Measurements from ENCODE around the gene SPTY2D1.

DNA sequence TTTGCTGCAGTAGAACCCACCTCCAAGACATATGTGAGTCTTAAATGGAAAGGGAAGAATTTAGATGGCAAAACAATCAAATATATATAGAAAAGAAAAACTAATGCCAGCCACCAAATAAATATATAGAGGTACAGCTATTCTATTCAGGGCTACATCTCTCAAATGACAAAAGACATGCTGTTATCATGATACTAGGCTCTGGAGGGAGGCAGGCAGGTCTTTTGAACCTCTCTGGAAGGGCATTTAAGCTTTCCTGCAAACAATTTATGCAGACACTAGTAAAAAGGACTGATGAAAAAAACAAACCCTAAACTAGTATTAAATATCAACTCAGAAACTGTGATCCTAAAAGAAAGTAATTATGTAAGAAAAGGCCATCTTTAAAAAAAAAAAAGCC lies 70.0 kb downstream of the SPTY2D1 start:
- TF ChIP-seq, protein P1, sequence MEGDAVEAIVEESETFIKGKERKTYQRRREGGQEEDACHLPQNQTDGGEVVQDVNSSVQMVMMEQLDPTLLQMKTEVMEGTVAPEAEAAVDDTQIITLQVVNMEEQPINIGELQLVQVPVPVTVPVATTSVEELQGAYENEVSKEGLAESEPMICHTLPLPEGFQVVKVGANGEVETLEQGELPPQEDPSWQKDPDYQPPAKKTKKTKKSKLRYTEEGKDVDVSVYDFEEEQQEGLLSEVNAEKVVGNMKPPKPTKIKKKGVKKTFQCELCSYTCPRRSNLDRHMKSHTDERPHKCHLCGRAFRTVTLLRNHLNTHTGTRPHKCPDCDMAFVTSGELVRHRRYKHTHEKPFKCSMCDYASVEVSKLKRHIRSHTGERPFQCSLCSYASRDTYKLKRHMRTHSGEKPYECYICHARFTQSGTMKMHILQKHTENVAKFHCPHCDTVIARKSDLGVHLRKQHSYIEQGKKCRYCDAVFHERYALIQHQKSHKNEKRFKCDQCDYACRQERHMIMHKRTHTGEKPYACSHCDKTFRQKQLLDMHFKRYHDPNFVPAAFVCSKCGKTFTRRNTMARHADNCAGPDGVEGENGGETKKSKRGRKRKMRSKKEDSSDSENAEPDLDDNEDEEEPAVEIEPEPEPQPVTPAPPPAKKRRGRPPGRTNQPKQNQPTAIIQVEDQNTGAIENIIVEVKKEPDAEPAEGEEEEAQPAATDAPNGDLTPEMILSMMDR (IDR thresholded peaks at IDR 0.05; ENCODE audit: low read depth, low read length), result no peak
- no peak for TF ChIP-seq EZH2phosphoT487 (IDR thresholded peaks at IDR 0.05; ENCODE audit: low read depth)

Data from OCI-LY3 (cell line).